K562 (cell line): Measurements from ENCODE around the gene ACTL10. TPM values are rescaled to one million over a fixed set of nuclear protein-coding genes. Genes with fewer than 3 reads are reported as not detected.
A peak's percentile ranks its signal among the peaks of the same experiment; 100 is the strongest.

ENCODE experiments used
- BMI1 ChIP-seq: fragments of 150-350 bp; IDR thresholded peaks from 2 replicates; pipeline ENCODE4 v1.6.1; 2014; ENCODE audit warnings: low read length
- BRCA1 ChIP-seq, 2 experiments: fragments of 450-650 bp in 1 of 2; sonication (generic) in 1 of 2; formaldehyde crosslinking in 1 of 2; IDR thresholded peaks; 2 replicates each; pipeline versions ENCODE4 v1.5.0 to v1.6.1; 2017 to 2020; ENCODE audit warnings: mild to moderate bottlenecking in 1 of 2, missing genetic modification reagents in 1 of 2
- CREB3L1 ChIP-seq: fragments of 450-650 bp; IDR thresholded peaks from 2 replicates; pipeline ENCODE4 v1.6.1; 2014; ENCODE audit warnings: low read depth, mild to moderate bottlenecking, moderate library complexity, borderline replicate concordance
- E2F4 ChIP-seq: sonication (generic); formaldehyde crosslinking; IDR thresholded peaks from 2 replicates; pipeline ENCODE4 v1.8.0; 2022; ENCODE audit warnings: mild to moderate bottlenecking, low read depth, missing genetic modification reagents
- FOXM1 ChIP-seq, 2 experiments: fragments of 450-650 bp in 1 of 2; sonication (generic) in 1 of 2; formaldehyde crosslinking in 1 of 2; IDR thresholded peaks; 2 replicates each; pipeline versions ENCODE4 v1.6.1 to v1.9.0; 2017 to 2022; ENCODE audit warnings: low read depth in 2 of 2, mild to moderate bottlenecking in 2 of 2, missing genetic modification reagents in 1 of 2, moderate library complexity in 1 of 2
- KLF6 ChIP-seq: fragments of 250-450 bp; sonication (Bioruptor Pico); IDR thresholded peaks from 2 replicates; pipeline ENCODE4 v1.4.0; 2020; ENCODE audit warnings: mild to moderate bottlenecking, moderate library complexity, borderline replicate concordance
- LARP7 ChIP-seq: fragments of 450-650 bp; IDR thresholded peaks from 2 replicates; pipeline ENCODE4 v1.6.1; 2016
- MBD2 ChIP-seq: sonication (generic); IDR thresholded peaks from 2 replicates; pipeline ENCODE4 v1.6.1; 2016; ENCODE audit warnings: low read depth, borderline replicate concordance
- MTA3 ChIP-seq: fragments of 450-650 bp; formaldehyde crosslinking; IDR thresholded peaks from 2 replicates; pipeline ENCODE4 v1.6.1; 2017; ENCODE audit warnings: mild to moderate bottlenecking, borderline replicate concordance
- NUFIP1 ChIP-seq: fragments of 450-650 bp; IDR thresholded peaks from 2 replicates; pipeline ENCODE4 v1.6.1; 2018; ENCODE audit not compliant: partially characterized antibody
- RAD51 ChIP-seq: fragments of 450-650 bp; IDR thresholded peaks from 2 replicates; pipeline ENCODE4 v1.7.1; 2016; ENCODE audit warnings: low read depth, mild to moderate bottlenecking, borderline replicate concordance
- SMAD2 ChIP-seq: fragments of 150-350 bp; IDR thresholded peaks from 2 replicates; pipeline ENCODE4 v1.6.1; 2014; ENCODE audit warnings: low read depth, mild to moderate bottlenecking, low read length
- XRCC5 ChIP-seq: fragments of 200-400 bp; formaldehyde crosslinking; IDR thresholded peaks from 2 replicates; pipeline ENCODE4 v1.6.1; 2017; ENCODE audit warnings: low read depth, mild to moderate bottlenecking, low read length
- ZNF232 ChIP-seq: sonication (generic); formaldehyde crosslinking; IDR thresholded peaks from 2 replicates; pipeline ENCODE4 v1.8.0; 2022; ENCODE audit warnings: mild to moderate bottlenecking, missing genetic modification reagents
- ZNF507 ChIP-seq: conservative IDR thresholded peaks from 2 replicates; pipeline ENCODE4 v1.6.1; 2017; ENCODE audit warnings: missing genetic modification characterization, missing compliant biosample characterization
- ZNF57 ChIP-seq: fragments of 450-650 bp; formaldehyde crosslinking; IDR thresholded peaks from 2 replicates; pipeline ENCODE4 v1.4.0; 2020; ENCODE audit warnings: mild to moderate bottlenecking, moderate library complexity
- ZNF695 ChIP-seq: fragments of 450-650 bp; formaldehyde crosslinking; IDR thresholded peaks from 2 replicates; pipeline ENCODE4 v1.4.0; 2020; ENCODE audit warnings: mild to moderate bottlenecking, moderate library complexity
- ZNF780A ChIP-seq: fragments of 250-450 bp; sonication (Bioruptor Pico); IDR thresholded peaks from 2 replicates; pipeline ENCODE4 v1.5.0; 2021; ENCODE audit warnings: mild to moderate bottlenecking
- polyA plus RNA-seq, 8 experiments: library from polyadenylated mRNA; depleted of rRNA in 4 of 8; stranded (reverse) in 5 of 8; unstranded in 3 of 8; fragments of >200 nt; fragmentation: Nextera tagmentation in 2 of 8; fragmentation: Illumina TruSeq in 1 of 8; extraction: Ambion mirVana in 2 of 8; extraction: Trizol in 1 of 8; gene quantifications; 2 replicates each; pipeline versions ENCODE4 v1.2.1 to v1.2.3, GENCODE V29; 2011 to 2014; ENCODE audit warnings: inconsistent platforms in 1 of 8, missing spikeins in 1 of 8
- total RNA-seq, 7 experiments: library from RNA; depleted of rRNA in 6 of 7; stranded (reverse); fragments of >200 nt in 6 of 7; fragmentation: Illumina TruSeq in 2 of 7; extraction: Trizol in 2 of 7; gene quantifications; 2 replicates each; pipeline versions ENCODE4 v1.2.1 to v1.2.3, GENCODE V29; 2011 to 2021; ENCODE audit warnings: low replicate concordance in 1 of 7
- TF ChIP-seq, protein P1 (sequence below): sonication (generic); formaldehyde crosslinking; IDR thresholded peaks from 2 replicates; pipeline ENCODE4 v1.8.1; 2023; ENCODE audit warnings: missing genetic modification reagents, mild to moderate bottlenecking, borderline replicate concordance
- TF ChIP-seq, protein P2 (sequence below): fragments of 250-450 bp; sonication (Bioruptor Pico); IDR thresholded peaks from 2 replicates; pipeline ENCODE4 v1.8.0; 2021; ENCODE audit warnings: moderate library complexity, mild to moderate bottlenecking, inconsistent platforms
- TF ChIP-seq, protein P3 (sequence below): fragments of 450-650 bp; IDR thresholded peaks from 2 replicates; pipeline ENCODE4 v1.6.1; 2016

The ACTL10 gene
- total and polyA plus RNA-seq, 9 of the 15 experiments (the other 6 are each of a cell fraction or from before 2014, with no cell fraction given), result 0.07 to 0.14 TPM; not detected in 7

- TF ChIP-seq BMI1 (no peak), ZNF780A (CRISPR knock-in tag) (no peak), BRCA1 (IDR thresholded peaks at IDR 0.05) (no peak), BRCA1 (CRISPR knock-in tag; IDR thresholded peaks at IDR 0.05) (no peak), ZNF232 (CRISPR knock-in tag) (no peak), FOXM1 (IDR thresholded peaks at IDR 0.05; ENCODE audit: low read depth) (peak; percentile 69), FOXM1 (CRISPR knock-in tag; IDR thresholded peaks at IDR 0.05; ENCODE audit: low read depth) (no peak), ZNF695 (CRISPR knock-in tag) (no peak), MBD2 (0 out of 2 replicates have a peak, but pooled peaks have one; percentile 29), CREB3L1 (0 out of 2 replicates have a peak, but pooled peaks have one; percentile 35), LARP7 (no peak), XRCC5 (0 out of 2 replicates have a peak, but pooled peaks have one; percentile 29), ZNF507 (tag) (no peak), NUFIP1 (no peak), MTA3 (peak; percentile 57; the same call in 1 of the 2 replicates), ZNF57 (no peak), SMAD2 (no peak), KLF6 (CRISPR knock-in tag) (no peak), RAD51 (no peak), E2F4 (CRISPR knock-in tag) (no peak)
- TF ChIP-seq, protein P1, sequence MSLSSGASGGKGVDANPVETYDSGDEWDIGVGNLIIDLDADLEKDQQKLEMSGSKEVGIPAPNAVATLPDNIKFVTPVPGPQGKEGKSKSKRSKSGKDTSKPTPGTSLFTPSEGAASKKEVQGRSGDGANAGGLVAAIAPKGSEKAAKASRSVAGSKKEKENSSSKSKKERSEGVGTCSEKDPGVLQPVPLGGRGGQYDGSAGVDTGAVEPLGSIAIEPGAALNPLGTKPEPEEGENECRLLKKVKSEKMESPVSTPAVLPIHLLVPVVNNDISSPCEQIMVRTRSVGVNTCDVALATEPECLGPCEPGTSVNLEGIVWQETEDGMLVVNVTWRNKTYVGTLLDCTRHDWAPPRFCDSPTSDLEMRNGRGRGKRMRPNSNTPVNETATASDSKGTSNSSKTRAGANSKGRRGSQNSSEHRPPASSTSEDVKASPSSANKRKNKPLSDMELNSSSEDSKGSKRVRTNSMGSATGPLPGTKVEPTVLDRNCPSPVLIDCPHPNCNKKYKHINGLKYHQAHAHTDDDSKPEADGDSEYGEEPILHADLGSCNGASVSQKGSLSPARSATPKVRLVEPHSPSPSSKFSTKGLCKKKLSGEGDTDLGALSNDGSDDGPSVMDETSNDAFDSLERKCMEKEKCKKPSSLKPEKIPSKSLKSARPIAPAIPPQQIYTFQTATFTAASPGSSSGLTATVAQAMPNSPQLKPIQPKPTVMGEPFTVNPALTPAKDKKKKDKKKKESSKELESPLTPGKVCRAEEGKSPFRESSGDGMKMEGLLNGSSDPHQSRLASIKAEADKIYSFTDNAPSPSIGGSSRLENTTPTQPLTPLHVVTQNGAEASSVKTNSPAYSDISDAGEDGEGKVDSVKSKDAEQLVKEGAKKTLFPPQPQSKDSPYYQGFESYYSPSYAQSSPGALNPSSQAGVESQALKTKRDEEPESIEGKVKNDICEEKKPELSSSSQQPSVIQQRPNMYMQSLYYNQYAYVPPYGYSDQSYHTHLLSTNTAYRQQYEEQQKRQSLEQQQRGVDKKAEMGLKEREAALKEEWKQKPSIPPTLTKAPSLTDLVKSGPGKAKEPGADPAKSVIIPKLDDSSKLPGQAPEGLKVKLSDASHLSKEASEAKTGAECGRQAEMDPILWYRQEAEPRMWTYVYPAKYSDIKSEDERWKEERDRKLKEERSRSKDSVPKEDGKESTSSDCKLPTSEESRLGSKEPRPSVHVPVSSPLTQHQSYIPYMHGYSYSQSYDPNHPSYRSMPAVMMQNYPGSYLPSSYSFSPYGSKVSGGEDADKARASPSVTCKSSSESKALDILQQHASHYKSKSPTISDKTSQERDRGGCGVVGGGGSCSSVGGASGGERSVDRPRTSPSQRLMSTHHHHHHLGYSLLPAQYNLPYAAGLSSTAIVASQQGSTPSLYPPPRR (CRISPR knock-in tag), result no peak
- TF ChIP-seq, protein P2, sequence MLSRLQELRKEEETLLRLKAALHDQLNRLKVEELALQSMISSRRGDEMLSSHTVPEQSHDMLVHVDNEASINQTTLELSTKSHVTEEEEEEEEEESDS (CRISPR knock-in tag), result no peak
- TF ChIP-seq, protein P3, sequence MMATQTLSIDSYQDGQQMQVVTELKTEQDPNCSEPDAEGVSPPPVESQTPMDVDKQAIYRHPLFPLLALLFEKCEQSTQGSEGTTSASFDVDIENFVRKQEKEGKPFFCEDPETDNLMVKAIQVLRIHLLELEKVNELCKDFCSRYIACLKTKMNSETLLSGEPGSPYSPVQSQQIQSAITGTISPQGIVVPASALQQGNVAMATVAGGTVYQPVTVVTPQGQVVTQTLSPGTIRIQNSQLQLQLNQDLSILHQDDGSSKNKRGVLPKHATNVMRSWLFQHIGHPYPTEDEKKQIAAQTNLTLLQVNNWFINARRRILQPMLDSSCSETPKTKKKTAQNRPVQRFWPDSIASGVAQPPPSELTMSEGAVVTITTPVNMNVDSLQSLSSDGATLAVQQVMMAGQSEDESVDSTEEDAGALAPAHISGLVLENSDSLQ, result peak; percentile 88
These were observed 23.2 kb downstream of the ACTL10 start (continued) for GRCh38 chr20:33689973-33690372.
